Left kidney (tissue), 2 donors: ENCODE measurements around the gene CCDC81. TPM values are rescaled to one million over a fixed set of nuclear protein-coding genes. Genes with fewer than 3 reads are reported as not detected.

Experiments used
- DNase-seq: peaks from one replicate; pipeline ENCODE4 v3.0.0-alpha.2; 2013
- polyA plus RNA-seq: library from polyadenylated mRNA; unstranded; fragments of 120-200 nt; gene quantifications from one replicate; pipeline ENCODE4 v1.2.1, GENCODE V29; 2013; ENCODE audit not compliant: insufficient read length

Gene CCDC81
- polyA plus RNA-seq, 1 donor = 1.3 TPM

DNA sequence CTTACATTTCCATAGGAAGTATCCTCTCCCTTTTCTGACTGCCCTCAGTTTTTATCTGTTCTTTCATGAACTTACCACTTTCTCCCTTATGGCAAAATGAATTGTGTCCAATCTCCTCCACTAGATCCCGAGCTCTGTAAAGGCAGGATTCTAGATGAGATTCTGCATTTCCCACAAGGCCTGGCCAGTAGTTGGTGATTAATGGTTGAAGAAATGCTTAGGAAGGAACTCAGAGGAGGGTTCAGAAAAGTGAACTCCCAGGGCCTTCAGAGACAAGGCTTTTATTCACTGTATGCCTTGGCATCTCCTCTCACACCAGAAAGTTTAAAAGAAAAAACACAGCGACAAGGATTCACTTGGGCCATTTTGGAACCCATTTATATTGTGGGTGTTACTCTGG, 66.2 kb downstream of the CCDC81 start:
- DNase-seq = no peak

DNA sequence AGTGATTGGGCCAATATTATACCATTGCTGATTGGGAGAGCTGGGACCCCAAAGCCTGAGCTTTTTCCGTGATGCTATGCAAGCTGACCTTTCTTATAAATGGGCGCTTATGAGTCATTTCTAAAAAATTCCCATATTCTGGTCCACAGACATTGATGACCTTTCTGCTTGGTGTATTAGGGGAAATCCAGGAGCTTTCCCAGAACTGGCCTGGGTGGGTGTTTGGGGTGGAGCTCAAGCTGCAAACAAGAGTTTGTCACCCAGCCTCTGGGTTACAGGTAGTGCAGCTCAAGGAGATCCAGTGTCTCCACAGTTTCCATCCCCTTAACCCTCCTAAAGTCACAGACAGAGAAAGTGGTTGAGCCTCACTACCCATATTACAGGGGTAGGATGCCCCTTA, 67.7 kb downstream of the CCDC81 start:
- no peak for DNase-seq

DNA sequence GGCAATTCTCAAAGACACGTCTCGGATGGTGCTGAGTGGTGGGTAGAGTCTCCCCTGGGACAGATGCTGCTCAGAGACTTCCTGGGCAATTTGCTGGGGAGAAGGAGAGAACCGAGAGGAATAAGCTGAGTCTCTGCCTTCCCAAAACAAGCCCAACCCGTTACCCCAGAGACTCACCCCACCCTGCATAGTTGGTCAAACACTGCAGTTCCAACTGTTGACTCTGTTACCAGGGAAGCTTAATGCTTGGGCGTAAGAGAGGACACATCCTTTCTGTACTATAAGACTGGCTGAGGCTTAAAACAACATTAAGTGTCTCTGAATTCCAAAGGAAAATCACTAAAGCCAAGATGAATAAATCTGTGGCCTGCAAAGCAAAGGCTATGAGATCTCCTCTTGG, 68.1 kb downstream of the CCDC81 start:
- DNase-seq = no peak

DNA sequence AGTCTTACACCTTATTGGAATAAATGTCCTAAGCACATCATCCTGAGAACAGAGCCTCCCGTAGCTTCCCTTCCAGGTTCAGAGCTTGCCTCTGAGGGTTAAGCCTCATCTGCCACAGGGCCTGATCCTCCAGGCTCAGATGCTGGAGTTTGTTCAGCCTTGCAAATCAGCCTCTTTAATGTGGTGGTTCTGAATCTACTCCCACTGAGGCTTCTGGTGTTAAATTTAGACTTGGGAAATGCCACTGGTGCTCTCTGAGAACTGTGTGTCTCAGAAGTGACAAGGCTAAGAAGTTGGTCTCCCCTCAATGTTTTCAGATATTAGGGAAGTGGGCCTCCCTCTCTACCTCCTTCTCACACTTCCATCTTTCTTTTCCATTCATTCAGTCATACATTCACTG, 68.7 kb downstream of the CCDC81 start:
- DNase-seq = no peak

DNA sequence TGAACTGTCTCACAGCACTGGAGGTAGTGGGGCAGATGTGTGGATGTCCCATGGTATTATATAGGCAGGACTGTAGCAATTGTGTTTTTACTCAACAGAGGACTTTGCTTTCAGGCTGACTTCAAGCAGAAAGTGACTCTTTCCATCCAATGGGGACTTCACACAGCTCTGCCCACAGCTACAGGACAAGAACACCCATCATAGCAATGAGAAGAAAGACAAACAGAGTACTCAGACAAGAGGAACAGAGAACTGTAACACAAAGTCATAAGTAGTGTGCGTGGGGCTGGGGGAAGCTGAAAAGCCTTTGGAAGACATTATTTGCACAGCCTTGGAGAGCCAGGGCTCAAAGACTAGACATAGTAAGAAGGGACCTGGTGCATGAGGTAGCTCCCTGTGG, 70.3 kb downstream of the CCDC81 start:
- no peak for DNase-seq

DNA sequence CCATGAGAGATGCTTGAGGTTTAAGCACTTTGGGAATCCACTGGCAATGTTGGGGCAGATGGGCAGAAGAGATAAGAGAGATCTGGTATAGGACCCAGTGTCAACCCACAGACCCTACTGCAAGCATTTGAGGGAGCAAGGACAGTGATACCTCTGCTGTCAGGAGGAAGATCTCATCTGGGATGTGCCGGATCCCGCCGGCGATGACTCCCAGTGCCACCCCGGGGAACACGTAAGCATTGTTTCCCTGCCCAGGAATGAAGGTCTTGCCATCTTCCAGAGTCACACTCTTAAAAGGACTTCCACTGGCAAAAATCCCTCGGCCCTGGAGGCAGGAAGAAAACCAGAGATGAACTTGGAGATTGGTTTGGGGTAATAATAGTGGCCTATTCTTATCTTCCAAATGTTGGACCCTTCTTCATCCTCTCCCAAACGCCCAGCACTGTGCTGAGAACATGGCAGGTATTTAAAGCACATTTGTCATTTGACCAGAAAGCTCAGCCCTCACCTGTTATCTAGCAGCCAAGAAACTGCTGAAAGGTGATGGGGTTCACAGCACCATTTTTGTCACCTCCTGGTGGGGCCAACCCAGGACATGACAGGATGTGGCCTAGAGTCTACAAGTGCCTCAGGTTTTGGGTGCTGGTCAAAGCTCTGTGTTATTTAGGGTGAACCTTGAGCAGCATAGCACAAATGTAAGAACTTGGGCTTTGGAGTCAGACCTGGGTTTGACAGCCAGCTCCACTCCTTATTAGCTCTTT, 71.7 kb downstream of the CCDC81 start:
- DNase-seq = no peak

DNA sequence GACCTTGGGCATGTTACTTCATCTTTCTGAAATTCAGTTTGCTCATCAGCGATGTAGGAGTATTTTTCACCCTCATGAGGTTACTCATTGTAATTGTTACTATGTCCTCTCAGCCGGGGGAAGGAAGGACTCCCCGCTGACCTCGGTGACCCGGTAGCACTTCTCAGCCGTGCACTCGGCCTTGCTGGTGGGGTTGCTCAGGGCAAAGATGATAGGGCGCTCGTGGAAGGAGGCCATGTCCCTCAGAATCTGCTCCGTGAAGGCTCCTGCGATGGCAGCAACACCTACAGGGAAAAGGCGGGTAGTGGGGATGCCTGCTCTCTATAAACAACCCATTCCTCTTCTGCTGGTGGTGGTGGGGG, 72.2 kb downstream of the CCDC81 start:
- DNase-seq = no peak

DNA sequence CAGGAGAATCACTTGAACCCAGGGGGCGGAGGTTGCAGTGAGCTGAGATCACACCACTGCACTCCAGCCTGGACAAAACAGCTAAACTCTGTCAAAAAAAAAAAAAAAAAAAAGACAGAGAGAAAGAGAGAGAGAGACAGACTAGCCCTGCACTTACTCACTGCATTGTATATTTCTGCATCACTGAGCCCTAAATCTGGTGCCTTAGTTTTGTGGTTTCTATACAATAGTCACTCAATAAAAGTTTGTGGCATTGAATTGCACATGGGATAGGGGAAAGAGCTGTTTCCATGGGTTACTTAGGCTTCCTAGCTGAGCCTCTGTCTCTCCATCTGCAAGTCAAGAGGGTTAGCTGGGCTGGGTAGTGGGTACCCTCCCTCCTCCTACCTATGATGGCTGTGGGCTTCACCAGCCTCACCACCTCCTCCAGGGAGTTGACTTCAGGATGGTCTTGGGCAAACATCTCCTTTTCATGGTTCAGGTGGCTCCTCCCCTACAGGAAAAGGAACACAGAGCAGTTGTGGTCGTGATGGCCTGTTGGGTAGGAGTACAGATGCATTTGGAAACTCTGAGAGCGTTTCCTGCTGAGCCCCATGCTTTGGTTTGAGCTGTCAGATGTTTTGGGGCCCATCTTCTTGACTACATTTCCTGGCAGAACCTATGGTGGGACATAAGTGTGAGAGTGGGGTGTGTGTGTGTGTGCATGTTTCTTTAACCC, 73.2 kb downstream of the CCDC81 start:
- DNase-seq = no peak

DNA sequence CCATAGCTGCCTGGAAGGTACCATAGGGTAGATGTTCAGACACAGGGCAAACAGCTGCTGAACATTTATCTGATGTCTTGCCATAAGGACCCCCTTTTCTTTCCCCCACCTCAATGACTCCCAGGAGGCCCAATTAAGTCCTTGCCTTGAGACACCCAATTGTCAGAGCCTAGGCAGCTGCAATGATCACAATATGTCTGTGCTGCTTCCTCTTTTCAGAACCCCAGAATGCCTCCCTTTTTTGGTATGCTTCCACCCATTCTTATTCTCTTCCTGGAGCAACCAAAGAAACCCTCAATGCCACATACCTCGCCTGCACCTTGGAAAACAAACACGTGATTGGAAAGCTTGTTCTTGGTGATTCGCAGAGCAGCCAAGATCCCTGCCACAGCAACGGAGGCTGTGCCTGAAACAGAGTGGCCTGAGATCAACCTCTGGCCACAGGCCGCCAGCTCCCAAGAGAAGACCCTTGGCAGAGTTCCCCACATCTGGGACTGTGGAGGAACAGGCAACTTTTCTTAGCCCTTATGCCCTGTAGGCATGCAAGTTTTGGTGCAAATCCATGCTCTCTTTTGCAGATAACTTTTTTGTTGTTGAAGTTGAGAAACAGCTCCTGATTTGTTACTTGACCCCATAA, 75.4 kb downstream of the CCDC81 start:
- no peak for DNase-seq

DNA sequence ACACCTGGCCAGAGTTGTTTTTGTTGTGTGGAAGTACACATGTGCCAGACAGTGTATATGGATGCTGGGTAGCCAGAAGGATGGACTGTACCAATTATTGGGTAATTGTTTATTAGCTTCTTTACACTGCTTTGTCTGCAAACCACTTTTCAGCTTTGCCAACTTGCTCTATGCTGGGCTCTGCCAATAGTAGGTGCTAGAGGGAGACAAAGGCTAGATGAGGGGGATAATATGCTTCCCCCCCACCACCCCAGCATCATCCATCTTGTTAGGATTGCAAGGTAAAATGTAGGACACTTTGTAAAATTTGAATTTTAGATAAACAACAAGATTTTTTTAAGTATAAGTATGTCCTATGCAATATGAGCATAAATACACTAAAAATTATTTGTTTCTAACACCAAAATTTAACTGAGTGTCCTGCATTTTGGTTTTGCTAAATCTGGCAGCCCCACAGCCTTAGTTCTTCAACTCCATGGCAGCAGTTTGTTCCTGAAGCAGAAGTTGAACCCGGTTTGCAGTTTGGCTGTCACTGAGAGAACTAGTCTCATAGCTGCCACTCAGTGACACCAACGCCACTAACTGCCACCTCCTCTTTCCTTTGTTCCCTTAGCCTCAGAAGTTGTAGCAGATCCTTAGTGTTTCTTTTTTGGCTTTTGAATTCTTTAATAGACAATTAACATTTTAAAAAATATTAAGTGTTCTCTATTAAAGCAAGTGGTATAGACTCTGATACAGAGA, 78.8 kb downstream of the CCDC81 start:
- no peak for DNase-seq

DNA sequence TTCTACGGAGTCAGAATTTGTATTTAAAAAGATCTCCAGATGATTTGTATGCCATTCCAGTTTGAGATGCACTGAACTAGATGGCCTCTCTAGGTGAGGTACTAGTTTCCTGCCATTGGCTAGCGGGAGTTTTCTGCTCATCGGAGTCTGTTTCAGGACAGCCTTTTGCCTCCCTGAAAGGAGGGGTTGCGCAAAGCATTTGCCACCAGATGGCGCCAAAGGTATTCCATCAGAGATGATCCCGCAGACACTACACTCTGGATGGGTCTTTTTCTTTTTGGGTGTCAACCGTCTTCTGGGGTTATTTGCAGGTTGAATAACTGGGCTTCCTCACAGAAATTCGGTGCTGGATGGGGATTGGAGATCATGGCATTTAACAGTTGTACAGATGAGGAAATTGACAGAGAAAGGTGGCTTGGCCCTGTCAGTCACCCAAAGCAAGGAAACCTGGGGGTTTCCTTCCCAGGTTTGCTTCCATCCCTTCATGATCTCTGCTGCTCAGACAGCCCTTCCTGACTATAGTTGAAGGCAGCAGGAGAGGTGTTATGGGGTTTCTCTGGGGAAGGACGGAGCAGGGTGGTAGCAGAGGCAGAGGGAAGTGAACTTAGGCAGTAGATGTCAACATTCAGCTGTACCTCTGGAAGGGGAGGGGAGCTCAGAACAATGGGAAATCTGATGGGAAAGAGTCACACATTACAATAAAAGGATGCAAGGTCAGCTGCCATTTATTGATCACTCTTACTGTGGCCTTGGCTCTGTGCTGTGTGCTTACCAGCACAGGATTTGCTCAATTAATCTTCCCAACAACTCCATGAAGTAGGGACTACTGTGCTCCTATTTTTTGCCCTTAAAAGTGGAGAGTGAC, 81.6 kb downstream of the CCDC81 start:
- peak; percentile 85 for DNase-seq

DNA sequence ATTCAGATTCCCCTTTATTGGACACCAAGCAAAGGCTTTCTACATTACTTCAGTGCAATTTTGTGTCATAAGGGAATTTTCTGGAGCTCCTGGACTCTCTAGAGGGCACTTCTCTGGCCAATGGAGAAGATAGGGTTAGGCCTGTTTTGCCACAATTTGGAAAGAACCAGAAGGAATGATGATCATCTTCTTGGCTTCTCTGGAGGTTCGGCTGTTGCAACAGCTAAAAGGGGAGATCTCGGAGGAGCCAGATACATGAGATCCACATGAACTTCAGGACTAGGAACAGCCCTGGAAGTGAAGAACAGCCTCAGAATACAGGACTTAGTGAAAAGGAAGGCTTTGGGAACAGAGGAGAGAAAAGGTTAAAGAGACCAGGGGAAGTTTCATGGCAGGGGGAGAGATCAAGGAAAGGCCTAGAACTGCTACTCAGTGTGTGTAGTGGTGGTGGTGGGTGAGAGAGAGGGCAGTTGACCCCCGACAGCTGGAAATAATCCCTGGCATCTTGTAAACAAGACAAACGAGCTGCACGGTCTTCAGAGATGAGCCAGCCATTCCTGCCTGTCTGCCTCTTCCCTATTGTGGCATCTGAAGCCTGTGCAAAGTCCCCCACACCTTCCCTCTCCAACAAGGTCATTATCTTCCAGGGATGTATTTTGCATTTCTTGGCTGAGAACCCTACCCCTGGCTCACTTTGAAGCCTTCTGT, 83.8 kb downstream of the CCDC81 start:
- DNase-seq = no peak

DNA sequence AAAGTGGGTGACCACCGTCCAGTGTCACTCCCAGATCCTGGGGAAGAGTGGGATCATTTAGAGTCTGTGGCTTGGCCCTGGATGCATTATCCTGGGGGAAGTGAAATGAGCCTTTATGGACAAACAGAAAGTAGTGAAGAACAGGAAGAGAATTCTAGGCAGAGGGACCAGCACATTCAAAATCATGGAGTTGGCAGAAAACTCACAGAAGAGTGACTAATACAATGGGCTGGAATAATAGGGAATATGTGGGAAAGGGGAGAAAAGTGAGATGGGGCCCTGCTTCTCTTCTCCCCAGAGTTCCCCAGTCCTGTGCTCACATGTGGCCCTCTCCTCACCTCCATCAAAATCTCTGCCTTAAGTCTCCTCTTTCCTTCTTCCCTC, 84.3 kb downstream of the CCDC81 start:
- DNase-seq = no peak

DNA sequence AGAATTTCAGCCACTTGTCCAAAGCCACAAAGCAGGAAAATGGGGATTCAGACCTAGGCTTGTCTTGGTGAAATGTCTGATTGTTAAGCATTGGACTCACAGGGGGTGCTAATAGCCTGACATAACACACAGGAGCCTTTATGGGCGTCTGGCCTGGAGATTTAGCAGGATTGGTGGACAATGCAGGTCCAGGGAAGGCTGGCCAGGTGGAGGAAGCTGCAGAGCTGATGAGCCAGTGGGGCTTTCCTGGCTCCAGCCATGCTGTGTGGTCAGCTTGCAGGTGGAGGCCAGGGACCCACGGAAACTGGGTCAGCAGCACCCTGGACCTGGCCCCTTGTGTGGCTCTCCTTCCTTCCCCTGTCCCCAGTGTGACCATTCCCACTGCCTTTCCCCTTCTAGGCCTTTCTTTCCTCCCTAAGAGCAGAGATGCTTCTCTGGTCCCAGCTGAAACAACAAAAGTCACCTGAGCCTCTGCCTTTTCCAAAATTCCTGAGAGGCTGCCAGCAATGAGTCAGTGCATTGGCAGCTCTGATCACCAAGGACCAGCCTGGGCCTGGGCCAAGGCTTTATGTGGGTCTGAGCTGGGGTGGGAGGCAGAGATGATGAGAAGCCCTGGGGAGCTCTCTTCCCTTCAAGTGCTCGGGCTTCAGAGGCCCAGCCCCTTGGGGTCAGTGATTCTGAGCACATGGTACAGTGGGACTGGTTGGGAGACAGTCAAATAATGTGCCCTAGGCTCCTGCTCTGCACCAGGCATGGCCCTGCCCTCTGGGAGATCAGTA, 85.2 kb downstream of the CCDC81 start:
- no peak for DNase-seq

DNA sequence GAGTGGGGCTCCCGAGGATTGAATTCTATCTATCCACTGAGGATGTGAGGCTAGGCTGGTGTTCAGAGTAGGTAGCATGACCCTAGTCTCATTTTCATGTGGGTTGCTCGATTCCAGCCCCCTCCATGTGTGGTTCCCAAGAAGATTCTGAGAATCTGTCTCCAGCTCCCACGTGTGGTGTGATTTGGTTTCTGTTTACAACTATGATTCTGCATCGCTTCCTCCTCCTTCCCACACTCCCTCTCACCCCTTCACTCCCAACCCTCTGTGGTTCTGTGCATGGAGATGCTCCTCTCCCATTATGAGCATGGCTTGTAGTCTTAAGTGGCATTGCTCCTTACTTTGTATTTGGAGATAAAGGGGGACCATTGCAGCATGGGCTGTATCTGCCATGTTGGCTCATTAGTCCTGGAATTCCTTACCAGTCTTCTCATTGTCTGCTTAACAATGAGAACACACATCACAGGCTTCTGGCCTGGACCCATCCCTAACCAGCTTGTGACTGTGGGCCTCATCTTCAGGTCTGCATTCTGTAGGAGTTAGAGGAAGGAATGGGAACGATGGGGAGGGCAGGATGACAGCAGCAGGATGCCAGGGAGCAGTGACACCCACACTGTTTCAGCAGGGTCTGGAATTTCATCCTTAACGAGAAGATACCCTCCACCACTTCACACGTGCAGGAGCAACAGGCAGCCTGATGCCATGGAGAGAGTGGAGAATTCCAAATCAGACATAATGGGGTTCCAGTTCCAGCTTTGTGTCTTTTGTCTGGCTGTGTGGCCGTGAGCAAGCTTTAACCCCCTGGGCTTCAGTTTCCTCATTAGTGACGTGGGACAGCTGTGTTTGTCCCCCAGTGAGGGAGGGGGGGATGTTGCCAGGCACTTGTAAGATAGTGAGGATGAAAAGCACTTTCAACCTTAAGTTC, 86.0 kb downstream of the CCDC81 start:
- DNase-seq = no peak

DNA sequence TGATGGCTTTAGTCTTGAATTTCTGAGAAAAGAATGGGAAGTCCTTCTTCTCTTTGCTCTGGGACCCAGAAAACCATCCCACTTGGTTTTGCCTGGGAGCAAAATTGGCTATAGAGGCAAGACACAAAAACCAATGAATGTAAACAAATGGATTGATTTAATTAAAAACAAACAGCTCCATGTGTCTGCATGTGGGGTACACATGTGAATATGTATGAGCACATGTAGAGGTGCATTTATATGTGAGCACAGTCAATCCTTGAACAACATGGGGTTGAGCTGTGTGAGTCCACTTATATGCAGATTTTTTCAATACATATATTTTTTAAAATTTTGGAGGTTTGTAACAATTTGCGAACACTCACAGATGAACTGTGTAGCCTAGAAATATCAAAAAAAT, 87.2 kb downstream of the CCDC81 start:
- no peak for DNase-seq

DNA sequence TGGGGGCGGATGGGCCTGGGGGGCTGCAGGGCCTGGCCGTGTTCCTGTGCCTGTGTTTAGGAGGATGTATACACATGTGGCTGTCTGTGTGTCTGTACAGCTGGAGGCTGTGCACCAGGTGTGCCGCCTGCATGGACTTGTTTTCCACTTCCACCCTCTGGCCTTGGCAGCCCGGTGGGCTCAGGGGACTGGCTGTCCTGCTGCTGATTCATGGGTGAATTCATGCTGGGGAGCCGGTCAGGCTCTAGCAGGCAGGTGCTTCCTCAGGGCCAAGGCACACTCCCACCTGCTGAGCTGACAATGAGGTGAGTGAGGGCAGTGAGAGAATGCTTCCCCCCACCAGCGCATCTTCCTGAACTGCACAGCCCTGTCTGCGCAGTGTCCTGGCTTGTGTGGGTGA, 88.4 kb downstream of the CCDC81 start:
- DNase-seq = no peak

DNA sequence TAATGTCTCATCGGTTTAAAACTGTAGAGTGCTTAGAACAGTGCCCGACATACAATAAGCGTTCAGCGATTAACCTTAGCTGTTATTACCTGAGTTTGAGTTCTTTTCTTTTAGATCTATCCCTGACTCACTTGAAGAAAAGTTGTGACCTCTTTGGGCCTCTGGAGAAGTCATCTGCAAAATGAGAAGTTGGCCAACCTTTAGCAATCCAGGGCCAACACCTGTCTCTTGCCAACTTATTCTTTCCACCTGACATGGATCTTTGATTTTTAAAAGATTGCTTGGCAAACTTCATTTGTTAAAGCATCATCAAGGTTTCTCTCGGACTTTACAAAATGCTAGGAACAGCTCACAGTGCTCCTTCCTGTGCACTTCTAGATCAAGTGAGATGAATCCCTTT, 89.3 kb downstream of the CCDC81 start:
- DNase-seq = no peak
